Esophagus squamous epithelium (tissue), 5 donors: ENCODE data around the gene MTNR1A. TPM values are rescaled to one million over a fixed set of nuclear protein-coding genes. Genes with fewer than 3 reads are reported as not detected.
"Not testable (repeated sequence)": the region's sequence is repeated elsewhere in the genome, so short reads cannot be mapped to it uniquely, and the experiment has no call there.

Source experiments
- DNase-seq: peaks from one replicate; lab custom pipeline; 2025; lab: John Stamatoyannopoulos, UW
- H3K27ac ChIP-seq, 4 donors: fragments of 200-600 bp; sonication (generic); one replicate each; pipeline ENCODE4 v1.5.1; 2016 to 2019; ENCODE audit warnings: mild to moderate bottlenecking in 1 of 4
- H3K27me3 ChIP-seq, 4 donors: fragments of 200-600 bp; sonication (generic); 1 replicate in 3 of 4; 2 replicates in 1 of 4; pipeline versions ENCODE4 v1.5.1 to v1.6.0; 2017 to 2021; ENCODE audit warnings: antibody characterized with exemption in 1 of 4
- H3K36me3 ChIP-seq, 3 donors: fragments of 200-600 bp; sonication (generic); one replicate each; pipeline ENCODE4 v1.5.1; 2016 to 2019
- H3K4me1 ChIP-seq, 3 donors: fragments of 200-600 bp; sonication (generic); one replicate each; pipeline ENCODE4 v1.5.1; 2017 to 2019
- H3K4me3 ChIP-seq, 4 donors: fragments of 200-600 bp; sonication (generic); 1 replicate in 3 of 4; 2 replicates in 1 of 4; pipeline ENCODE4 v1.5.1; 2016 to 2019; ENCODE audit warnings: mild to moderate bottlenecking in 2 of 4, moderate library complexity in 1 of 4
- H3K9me3 ChIP-seq, 3 donors: fragments of 200-600 bp; sonication (generic); one replicate each; pipeline ENCODE4 v1.5.1; 2016 to 2019
- POLR2A ChIP-seq, 4 donors: fragments of 450-650 bp; IDR thresholded peaks; one replicate each; pipeline ENCODE4 v1.6.1; 2017; ENCODE audit warnings: antibody characterized with exemption in 4 of 4, mild to moderate bottlenecking in 4 of 4, moderate library complexity in 3 of 4
- WGBS, 2 donors: methylation state at CpG; one replicate each; pipeline ENCODE4 v1.1.5; 2018; 5-methylcytosine and 5-hydroxymethylcytosine counted together
- intact Hi-C: fragments of 100-400 bp; cut with DNase I; formaldehyde crosslinking; loops from one replicate; pipeline ENCODE4 v1.15.0; 2022
- total RNA-seq, 4 donors: library from RNA; depleted of rRNA; stranded (reverse); fragments of >200 nt; gene quantifications; one replicate each; pipeline ENCODE4 v1.1.0, GENCODE V29; 2016
- TF ChIP-seq, protein P1 (sequence below), 6 experiments: fragments of 450-650 bp in 4 of 6; fragments of 200-600 bp in 2 of 6; sonication (generic) in 2 of 6; IDR thresholded peaks; one replicate each; pipeline ENCODE4 v1.5.1; 2016 to 2019; ENCODE audit warnings: antibody characterized with exemption in 6 of 6, mild to moderate bottlenecking in 4 of 6, moderate library complexity in 4 of 6
- donor health status: DM: yes; HTN: yes; CAD: no.

The MTNR1A gene
- total RNA-seq, 4 donors from 2014 or later = not detected

DNA sequence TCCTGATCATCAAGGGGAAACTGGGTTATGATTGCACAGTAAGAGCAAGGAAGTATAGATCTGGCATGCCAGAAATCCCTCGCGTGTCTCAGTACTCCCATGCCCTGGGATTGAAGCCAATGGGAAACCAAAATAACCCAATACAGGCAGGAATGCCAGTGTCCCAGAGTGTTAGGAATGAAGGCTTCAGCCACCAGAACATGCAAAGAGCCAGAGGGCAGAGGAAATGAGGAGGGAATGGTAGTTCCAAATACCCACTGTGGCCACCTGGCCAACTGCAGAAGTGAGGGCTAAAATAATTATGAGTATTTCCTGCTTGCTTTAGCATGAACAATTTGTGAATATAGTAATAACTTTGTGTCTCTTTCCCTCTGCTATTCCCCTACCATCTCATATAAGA, 12.2 kb downstream of the MTNR1A start:
- WGBS, 2 donors = 77 to 82% methylated on average over 2 of the region's 2 CpGs
- intact Hi-C loops = no loop called here
- H3K27me3 ChIP-seq = peaks cover 0 to under 1% (median 0%) of the 10 kb centered on the region in 4 donors

DNA sequence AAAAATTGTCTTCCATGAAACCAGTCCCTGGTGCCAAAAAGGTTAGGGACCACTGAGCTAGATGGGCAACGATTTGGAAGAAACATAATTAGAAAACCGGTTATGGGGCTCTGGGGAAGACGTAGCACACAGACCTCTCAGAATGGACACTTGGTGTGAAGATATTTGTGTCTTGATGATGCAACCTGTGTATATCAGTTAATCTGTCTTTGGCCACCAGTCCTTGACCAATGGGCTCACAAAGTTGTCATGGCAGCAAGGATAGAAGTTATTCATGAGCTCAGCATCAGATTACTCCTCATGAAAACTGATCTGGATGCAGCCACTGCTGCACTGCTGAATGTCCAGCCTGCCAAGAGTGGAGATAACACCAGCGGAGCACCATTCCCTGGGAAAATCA, 13.6 kb downstream of the MTNR1A start:
- no peaks in the 10 kb centered on the region for H3K9me3 ChIP-seq
- no peak for DNase-seq
- intact Hi-C loops = no loop called here
- H3K27me3 ChIP-seq = no peaks in the 10 kb centered on the region
- WGBS, 2 donors = 70 to 77% methylated on average over 3 to 4 of the region's 4 CpGs
- TF ChIP-seq, protein P1, sequence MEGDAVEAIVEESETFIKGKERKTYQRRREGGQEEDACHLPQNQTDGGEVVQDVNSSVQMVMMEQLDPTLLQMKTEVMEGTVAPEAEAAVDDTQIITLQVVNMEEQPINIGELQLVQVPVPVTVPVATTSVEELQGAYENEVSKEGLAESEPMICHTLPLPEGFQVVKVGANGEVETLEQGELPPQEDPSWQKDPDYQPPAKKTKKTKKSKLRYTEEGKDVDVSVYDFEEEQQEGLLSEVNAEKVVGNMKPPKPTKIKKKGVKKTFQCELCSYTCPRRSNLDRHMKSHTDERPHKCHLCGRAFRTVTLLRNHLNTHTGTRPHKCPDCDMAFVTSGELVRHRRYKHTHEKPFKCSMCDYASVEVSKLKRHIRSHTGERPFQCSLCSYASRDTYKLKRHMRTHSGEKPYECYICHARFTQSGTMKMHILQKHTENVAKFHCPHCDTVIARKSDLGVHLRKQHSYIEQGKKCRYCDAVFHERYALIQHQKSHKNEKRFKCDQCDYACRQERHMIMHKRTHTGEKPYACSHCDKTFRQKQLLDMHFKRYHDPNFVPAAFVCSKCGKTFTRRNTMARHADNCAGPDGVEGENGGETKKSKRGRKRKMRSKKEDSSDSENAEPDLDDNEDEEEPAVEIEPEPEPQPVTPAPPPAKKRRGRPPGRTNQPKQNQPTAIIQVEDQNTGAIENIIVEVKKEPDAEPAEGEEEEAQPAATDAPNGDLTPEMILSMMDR (IDR thresholded peaks at IDR 0.05) = no peak
- no peak for TF ChIP-seq POLR2A (IDR thresholded peaks at IDR 0.05)
- H3K4me1 ChIP-seq = no peaks in the 10 kb centered on the region
- no peak overlapping the region for H3K4me3 ChIP-seq
- H3K27ac ChIP-seq = no peak overlapping the region
- no peaks in the 10 kb centered on the region for H3K36me3 ChIP-seq

More for the DNA sequence above, 12.2 kb downstream of the MTNR1A start:
- TF ChIP-seq, protein P1 (IDR thresholded peaks at IDR 0.05) = no peak
- no peak for TF ChIP-seq POLR2A (IDR thresholded peaks at IDR 0.05)
- no peaks in the 10 kb centered on the region for H3K36me3 ChIP-seq
- no peak for DNase-seq
- no peak overlapping the region for H3K4me3 ChIP-seq
- no peaks in the 10 kb centered on the region for H3K4me1 ChIP-seq
- no peaks in the 10 kb centered on the region for H3K9me3 ChIP-seq
- H3K27ac ChIP-seq = no peak overlapping the region

DNA sequence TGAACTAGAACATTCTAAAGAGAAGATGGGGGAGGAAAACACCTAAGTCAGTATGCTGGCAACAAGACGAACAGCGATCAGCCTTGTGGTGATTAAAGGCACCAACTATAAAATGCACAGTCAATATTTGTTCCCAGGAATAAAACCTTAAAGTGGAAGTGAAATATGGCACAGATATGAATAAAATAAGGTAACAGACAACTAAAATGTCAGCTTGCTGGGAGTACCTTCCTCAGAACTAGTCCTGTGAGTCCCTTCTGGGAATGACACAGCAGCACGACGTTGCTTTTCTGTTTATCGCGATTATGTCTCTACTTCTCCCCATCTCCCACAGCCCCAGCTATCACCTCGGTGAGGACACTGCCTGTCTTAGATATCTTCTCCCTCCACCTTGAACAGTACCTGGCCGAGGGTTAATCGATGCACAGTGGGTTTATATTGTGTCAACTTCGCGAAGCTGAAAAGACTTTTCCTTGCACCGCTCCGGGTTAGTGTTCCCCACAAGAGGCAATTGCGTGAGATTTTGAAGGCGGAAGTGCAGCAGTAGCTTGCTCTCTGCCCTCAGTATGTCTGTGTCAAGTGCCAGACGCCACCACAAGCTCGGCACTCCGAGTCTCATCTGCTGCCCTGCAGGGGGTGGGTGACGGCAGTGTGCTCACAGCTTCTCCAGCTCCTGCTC, 17.4 kb downstream of the MTNR1A start:
- DNase-seq = no peak
- intact Hi-C loops = no loop called here
- Histone ChIP-seq H3K36me3 (no peaks in the 10 kb centered on the region), H3K4me3 (no peak overlapping the region), H3K27me3 (no peaks in the 10 kb centered on the region), H3K9me3 (no peaks in the 10 kb centered on the region), H3K27ac (no peak overlapping the region), H3K4me1 (no peaks in the 10 kb centered on the region)
- 72 to 80% methylated on average over 15 to 19 of the region's 19 CpGs for WGBS, 2 donors
- no peak for TF ChIP-seq POLR2A (IDR thresholded peaks at IDR 0.05)
- TF ChIP-seq, protein P1 (IDR thresholded peaks at IDR 0.05) = no peak

DNA sequence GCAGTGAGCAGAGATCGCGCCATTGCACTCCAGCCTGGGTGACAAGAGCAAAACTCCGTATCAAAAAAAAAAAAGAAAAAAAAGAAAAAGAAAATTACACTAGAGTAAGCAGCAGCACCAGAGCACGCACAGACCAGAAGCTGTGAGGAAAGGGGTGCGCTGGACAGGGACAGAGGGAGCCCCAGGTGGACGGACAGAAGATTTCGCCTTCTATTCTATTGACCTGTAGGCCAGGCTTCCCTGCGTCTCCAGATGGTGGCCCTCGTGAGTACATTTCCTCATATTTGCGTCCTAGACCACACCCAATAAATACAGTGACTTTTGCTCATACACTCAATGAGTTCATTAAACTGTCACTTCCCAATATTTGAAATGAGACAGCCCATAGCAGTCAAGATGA, 19.1 kb downstream of the MTNR1A start:
- Histone ChIP-seq H3K9me3 (no peaks in the 10 kb centered on the region), H3K27ac (no peak overlapping the region), H3K4me1 (no peaks in the 10 kb centered on the region), H3K27me3 (no peaks in the 10 kb centered on the region), H3K4me3 (no peak overlapping the region), H3K36me3 (no peaks in the 10 kb centered on the region)
- TF ChIP-seq, protein P1 (IDR thresholded peaks at IDR 0.05) = no peak
- TF ChIP-seq POLR2A (IDR thresholded peaks at IDR 0.05) = no peak
- intact Hi-C loops = no loop called here
- DNase-seq = no peak
- WGBS, 2 donors = 66 to 77% methylated on average over 10 of the region's 10 CpGs

DNA sequence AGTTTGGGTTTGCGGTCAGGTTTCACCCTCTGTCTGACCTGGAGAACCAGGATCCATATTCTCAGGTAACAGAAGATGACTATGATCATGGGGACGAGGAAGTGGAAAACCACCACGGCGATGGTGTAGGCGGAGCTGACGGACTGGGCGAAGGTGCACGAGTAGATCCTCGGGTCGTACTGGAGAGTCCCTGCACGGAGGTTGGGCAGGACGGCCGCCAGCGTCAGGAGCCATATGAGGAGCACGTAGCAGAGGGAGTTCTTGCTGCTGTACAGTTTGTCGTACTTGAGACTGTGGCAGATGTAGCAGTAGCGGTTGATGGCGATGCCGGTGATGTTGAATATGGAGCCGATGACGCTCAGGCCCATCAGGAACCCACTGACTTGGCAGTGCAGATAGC, 21.3 kb downstream of the MTNR1A start:
- Histone ChIP-seq H3K4me1 (no peaks in the 10 kb centered on the region), H3K36me3 (no peaks in the 10 kb centered on the region), H3K4me3 (no peak overlapping the region), H3K9me3 (no peaks in the 10 kb centered on the region), H3K27me3 (no peaks in the 10 kb centered on the region), H3K27ac (no peak overlapping the region)
- no peak for DNase-seq
- intact Hi-C loops = no loop called here
- 90 to 93% methylated on average over 21 of the region's 21 CpGs for WGBS, 2 donors
- TF ChIP-seq, protein P1 (IDR thresholded peaks at IDR 0.05) = no peak
- TF ChIP-seq POLR2A (IDR thresholded peaks at IDR 0.05) = no peak

DNA sequence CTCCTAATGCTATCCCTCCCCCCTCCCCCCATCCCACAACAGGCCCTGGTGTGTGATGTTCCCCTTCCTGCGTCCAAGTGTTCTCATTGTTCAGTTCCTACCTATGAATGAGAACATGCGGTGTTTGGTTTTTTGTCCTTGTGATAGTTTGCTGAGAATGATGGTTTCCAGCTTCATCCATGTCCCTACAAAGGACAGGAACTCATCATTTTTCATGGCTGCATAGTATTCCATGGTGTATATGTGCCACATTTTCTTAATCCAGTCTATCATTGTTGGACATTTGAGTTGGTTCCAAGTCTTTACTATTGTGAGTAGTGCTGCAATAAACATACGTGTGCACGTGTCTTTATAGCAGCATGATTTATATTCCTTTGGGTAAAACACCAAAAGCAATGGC, 31.4 kb downstream of the MTNR1A start:
- intact Hi-C loops, H3K4me3 ChIP-seq, H3K9me3 ChIP-seq, H3K27ac ChIP-seq, DNase-seq, H3K4me1 ChIP-seq, H3K27me3 ChIP-seq, H3K36me3 ChIP-seq: not testable (repeated sequence)
- 87 to 95% methylated on average over 2 to 4 of the region's 4 CpGs for WGBS, 2 donors
